NT2/D1 (cell line): Measurements from ENCODE around the gene KPNB1.

ENCODE experiments used
- SUZ12 ChIP-seq: IDR thresholded peaks from 2 replicates; pipeline ENCODE4 v1.6.1; 2011; ENCODE audit not compliant: insufficient read length, insufficient read depth; ENCODE audit errors: extremely low read depth
- YY1 ChIP-seq: IDR thresholded peaks from 2 replicates; pipeline ENCODE4 v1.6.1; 2011; ENCODE audit not compliant: insufficient read length, insufficient read depth
- ZNF274 ChIP-seq: IDR thresholded peaks from 2 replicates; pipeline ENCODE4 v1.6.1; 2011; ENCODE audit warnings: mild to moderate bottlenecking, low read depth, low read length

DNA sequence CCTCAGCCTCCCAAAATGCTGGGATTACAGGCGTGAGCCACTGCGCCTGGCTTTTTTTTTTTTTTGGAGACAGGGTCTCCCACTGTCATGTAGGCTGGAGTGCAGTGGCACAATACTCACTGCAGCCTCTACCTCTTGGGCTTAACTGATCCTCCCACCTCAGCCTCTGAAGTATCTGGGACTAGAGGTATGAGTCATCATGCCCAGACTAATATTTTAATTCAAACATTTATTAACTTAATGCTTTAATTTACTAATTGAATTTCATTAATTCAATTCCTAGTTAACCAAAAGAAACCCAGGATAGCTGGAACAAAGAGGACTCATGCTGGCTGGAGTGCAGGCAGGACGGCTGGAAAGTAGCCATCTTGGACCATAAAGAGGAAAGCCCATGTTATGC lies 14.0 kb upstream of the KPNB1 start:
- TF ChIP-seq ZNF274 (no peak), YY1 (no peak), SUZ12 (no peak)
